Measurements from ENCODE around the gene CXCL3.
"Not testable (repeated sequence)": the region's sequence is repeated elsewhere in the genome, so short reads cannot be mapped to it uniquely, and the experiment has no call there.

- TF ChIP-seq POLR2AphosphoS5 (IDR thresholded peaks at IDR 0.05; ENCODE audit: low read depth); ZNF114 (CRISPR knock-in tag; IDR thresholded peaks at IDR 0.05); REST (IDR thresholded peaks at IDR 0.05; ENCODE audit: unreplicated experiment); EZH2phosphoT487 (IDR thresholded peaks at IDR 0.05; ENCODE audit: unreplicated experiment); JUNB (IDR thresholded peaks at IDR 0.05; ENCODE audit: unreplicated experiment); CREB1 (CRISPR knock-in tag; IDR thresholded peaks at IDR 0.05; ENCODE audit: low read depth); EZH2 (IDR thresholded peaks at IDR 0.05; ENCODE audit: low read depth, unreplicated experiment); ZNF331 (CRISPR knock-in tag; IDR thresholded peaks at IDR 0.05; ENCODE audit: low read depth); STAT1 (IDR thresholded peaks at IDR 0.05; ENCODE audit: unreplicated experiment): not testable (repeated sequence)
- TF ChIP-seq, protein P1, sequence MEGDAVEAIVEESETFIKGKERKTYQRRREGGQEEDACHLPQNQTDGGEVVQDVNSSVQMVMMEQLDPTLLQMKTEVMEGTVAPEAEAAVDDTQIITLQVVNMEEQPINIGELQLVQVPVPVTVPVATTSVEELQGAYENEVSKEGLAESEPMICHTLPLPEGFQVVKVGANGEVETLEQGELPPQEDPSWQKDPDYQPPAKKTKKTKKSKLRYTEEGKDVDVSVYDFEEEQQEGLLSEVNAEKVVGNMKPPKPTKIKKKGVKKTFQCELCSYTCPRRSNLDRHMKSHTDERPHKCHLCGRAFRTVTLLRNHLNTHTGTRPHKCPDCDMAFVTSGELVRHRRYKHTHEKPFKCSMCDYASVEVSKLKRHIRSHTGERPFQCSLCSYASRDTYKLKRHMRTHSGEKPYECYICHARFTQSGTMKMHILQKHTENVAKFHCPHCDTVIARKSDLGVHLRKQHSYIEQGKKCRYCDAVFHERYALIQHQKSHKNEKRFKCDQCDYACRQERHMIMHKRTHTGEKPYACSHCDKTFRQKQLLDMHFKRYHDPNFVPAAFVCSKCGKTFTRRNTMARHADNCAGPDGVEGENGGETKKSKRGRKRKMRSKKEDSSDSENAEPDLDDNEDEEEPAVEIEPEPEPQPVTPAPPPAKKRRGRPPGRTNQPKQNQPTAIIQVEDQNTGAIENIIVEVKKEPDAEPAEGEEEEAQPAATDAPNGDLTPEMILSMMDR (conservative IDR thresholded peaks at IDR 0.05; ENCODE audit: low read depth in 2 of 2) = not testable (repeated sequence)
Observed at GRCh38 chr4:74079024-74079423, 40.5 kb upstream of the CXCL3 start.

All from GM23338 (cell line).